Mammary epithelial cell (primary cell): ENCODE data around the gene TMEM59L.

Experiments used
- CTCF ChIP-seq, 2 donors: IDR thresholded peaks in 1 of 2; conservative IDR thresholded peaks in 1 of 2; 2 replicates each; pipeline ENCODE4 v1.5.1; 2011 to 2012; ENCODE audit warnings: inconsistent platforms in 2 of 2, low read length in 2 of 2, mild to moderate bottlenecking in 2 of 2, control low read depth in 1 of 2, low read depth in 1 of 2; ENCODE audit not compliant: insufficient read depth in 1 of 2; ENCODE audit errors: extremely low read depth in 1 of 2
- EZH2 ChIP-seq: IDR thresholded peaks from 2 replicates; pipeline ENCODE4 v1.6.1; 2012; ENCODE audit warnings: low read length, inconsistent platforms, borderline replicate concordance

DNA sequence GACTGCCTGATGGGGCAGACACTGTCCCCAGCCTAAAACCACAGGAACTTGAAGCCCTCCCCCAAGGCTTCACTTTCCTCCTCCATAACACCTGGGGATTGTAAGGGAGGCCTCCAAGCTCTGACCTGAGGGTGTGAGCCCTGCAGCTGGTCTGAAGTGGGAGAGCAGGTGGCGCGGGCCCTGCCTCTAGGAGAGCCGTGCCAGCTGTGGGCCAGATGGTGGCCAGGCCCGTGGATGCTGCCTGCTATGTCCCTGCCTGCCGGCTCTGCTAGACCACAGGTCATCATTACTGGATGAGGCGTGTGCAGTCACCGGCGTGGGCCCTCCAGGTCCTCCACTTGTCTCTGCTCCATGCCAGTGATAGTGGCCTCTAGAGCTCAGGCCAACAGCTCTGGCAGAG, 20.7 kb downstream of the TMEM59L start:
- TF ChIP-seq CTCF (conservative IDR thresholded peaks at IDR 0.05 in 1 of 2, IDR thresholded peaks at IDR 0.05 in 1 of 2; ENCODE audit: extremely low read depth in 1 of 2, insufficient read depth in 1 of 2, low read depth in 1 of 2, low read length in 2 of 2): no peak
- no peak for TF ChIP-seq EZH2
